ENCODE measurements around the gene TUFM. TPM values are rescaled to one million over a fixed set of nuclear protein-coding genes. Genes with fewer than 3 reads are reported as not detected.

TUFM gene
- total RNA-seq, 2 experiments from 2014 or later: 276 to 289 TPM

GRCh38 chr16:28880589-28880915 lies 34.4 kb upstream of the TUFM start:
- Mint-ChIP-seq H3K9me3 (no peaks in the 10 kb centered on the region), H3K27ac (no peak overlapping the region), H3K4me1 (ENCODE audit: low read depth) (peaks cover 20% of the 10 kb centered on the region), H3K27me3 (ENCODE audit: low read depth) (peaks cover 13% of the 10 kb centered on the region), H3K36me3 (ENCODE audit: low read depth) (no peaks in the 10 kb centered on the region), H3K4me3 (peak overlapping the region; percentile 75)
- CTCF ChIA-PET: interaction anchor here (2.3 kb wide), 1 partner anchor 64 kb away, joined by 17 read pairs; no protein-coding TSS in a partner anchor
- no peak for DNase-seq
- intact Hi-C loops (cut with micrococcal nuclease): loop anchor here (1.0 to 2.0 kb wide), 2 partner anchors 44 to 70 kb away; partner anchors contain the start of genes NFATC2IP and RABEP2

- Mint-ChIP-seq H3K4me3 (peak overlapping the region; percentile 90), H3K27ac (peak overlapping the region; percentile 24), H3K36me3 (ENCODE audit: low read depth) (no peaks in the 10 kb centered on the region), H3K9me3 (no peaks in the 10 kb centered on the region), H3K27me3 (ENCODE audit: low read depth) (peaks cover 13% of the 10 kb centered on the region), H3K4me1 (ENCODE audit: low read depth) (peaks cover 20% of the 10 kb centered on the region)
- DNase-seq: peak; percentile 95
- CTCF ChIA-PET: interaction anchor here (1.0 to 2.3 kb wide), 3 partner anchors 10 to 65 kb away, joined by 3 to 17 read pairs (median 6); no protein-coding TSS in a partner anchor
- intact Hi-C loops (cut with micrococcal nuclease): loop anchor here (1.0 to 2.0 kb wide), 4 partner anchors 17 to 70 kb away; partner anchors contain the start of genes NFATC2IP, RABEP2, SH2B1 and TUFM
Measured at GRCh38 chr16:28879841-28880588, 33.9 kb upstream of the TUFM start.

GRCh38 chr16:28879261-28879840 lies 33.2 kb upstream of the TUFM start:
- H3K27me3 Mint-ChIP-seq (ENCODE audit: low read depth): peaks cover 13% of the 10 kb centered on the region
- intact Hi-C loops (cut with micrococcal nuclease): loop anchor here (1.0 to 2.0 kb wide), 2 partner anchors 16 to 33 kb away; partner anchors contain the start of genes SH2B1 and TUFM
- DNase-seq: peak; percentile 10
- no peaks in the 10 kb centered on the region for H3K9me3 Mint-ChIP-seq
- no peaks in the 10 kb centered on the region for H3K36me3 Mint-ChIP-seq (ENCODE audit: low read depth)
- peak overlapping the region; percentile 30 for H3K27ac Mint-ChIP-seq
- CTCF ChIA-PET: interaction anchor here (1.0 to 2.3 kb wide), 3 partner anchors 9 to 66 kb away, joined by 3 to 17 read pairs (median 6); no protein-coding TSS in a partner anchor
- peaks cover 20% of the 10 kb centered on the region for H3K4me1 Mint-ChIP-seq (ENCODE audit: low read depth)
- peak overlapping the region; percentile 90 for H3K4me3 Mint-ChIP-seq

GRCh38 chr16:28878083-28878926 lies 32.2 kb upstream of the TUFM start, which contains the start of gene ATP2A1:
Gene ATP2A1, plus strand, starts transcription at chr16:28878488. Its CDS starts 184 bp downstream, at chr16:28878672.
- peak within 1 kb of the TSS; percentile 90 for H3K4me3 Mint-ChIP-seq
- no peak for DNase-seq
- CTCF ChIA-PET: interaction anchor here (0.6 to 2.3 kb wide), 3 partner anchors 16 to 91 kb away, joined by 3 to 17 read pairs (median 5); no protein-coding TSS in a partner anchor
- intact Hi-C loops (cut with micrococcal nuclease): loop anchor here (2.0 kb wide), 1 partner anchor 32 kb away; the partner anchor contains the start of gene TUFM
- H3K9me3 Mint-ChIP-seq: no peaks in the 10 kb centered on the region
- peaks cover 20% of the 10 kb centered on the region for H3K4me1 Mint-ChIP-seq (ENCODE audit: low read depth)
- peaks cover 3% of the 10 kb centered on the region for H3K36me3 Mint-ChIP-seq (ENCODE audit: low read depth)
- H3K27ac Mint-ChIP-seq: no peak within 1 kb of the TSS
- H3K27me3 Mint-ChIP-seq (ENCODE audit: low read depth): peaks cover 13% of the 10 kb centered on the region

- peak overlapping the region; percentile 3 for H3K4me3 Mint-ChIP-seq
- H3K36me3 Mint-ChIP-seq (ENCODE audit: low read depth): peaks cover 3% of the 10 kb centered on the region
- H3K4me1 Mint-ChIP-seq (ENCODE audit: low read depth): peaks cover 20% of the 10 kb centered on the region
- intact Hi-C loops (cut with micrococcal nuclease): no loop called here
- H3K27ac Mint-ChIP-seq: no peak overlapping the region
- no peak for DNase-seq
- CTCF ChIA-PET: no interaction called here
- peaks cover 13% of the 10 kb centered on the region for H3K27me3 Mint-ChIP-seq (ENCODE audit: low read depth)
- no peaks in the 10 kb centered on the region for H3K9me3 Mint-ChIP-seq
Measured at GRCh38 chr16:28877655-28878000, 31.5 kb upstream of the TUFM start.

GRCh38 chr16:28876973-28877654 lies 31.0 kb upstream of the TUFM start:
- no peak overlapping the region for H3K27ac Mint-ChIP-seq
- CTCF ChIA-PET: no interaction called here
- H3K9me3 Mint-ChIP-seq: no peaks in the 10 kb centered on the region

GRCh38 chr16:28876019-28876659 lies 30.0 kb upstream of the TUFM start:
- H3K27me3 Mint-ChIP-seq (ENCODE audit: low read depth): peaks cover 8% of the 10 kb centered on the region
- DNase-seq: no peak
- no peaks in the 10 kb centered on the region for H3K9me3 Mint-ChIP-seq
- no peak overlapping the region for H3K4me3 Mint-ChIP-seq
- intact Hi-C loops (cut with micrococcal nuclease): no loop called here
- H3K27ac Mint-ChIP-seq: no peak overlapping the region
- peaks cover 18% of the 10 kb centered on the region for H3K4me1 Mint-ChIP-seq (ENCODE audit: low read depth)
- peaks cover 3% of the 10 kb centered on the region for H3K36me3 Mint-ChIP-seq (ENCODE audit: low read depth)
- CTCF ChIA-PET: interaction anchor here (4.3 kb wide), 1 partner anchor 68 kb away, joined by 26 read pairs; no protein-coding TSS in a partner anchor

More at GRCh38 chr16:28876973-28877654, 31.0 kb upstream of the TUFM start:
- intact Hi-C loops (cut with micrococcal nuclease): no loop called here
- Mint-ChIP-seq H3K4me1 (ENCODE audit: low read depth) (peaks cover 20% of the 10 kb centered on the region), H3K36me3 (ENCODE audit: low read depth) (peaks cover 3% of the 10 kb centered on the region), H3K27me3 (ENCODE audit: low read depth) (peaks cover 10% of the 10 kb centered on the region), H3K4me3 (no peak overlapping the region)
- DNase-seq: no peak

- peaks cover 12% of the 10 kb centered on the region for H3K4me1 Mint-ChIP-seq (ENCODE audit: low read depth)
- H3K27me3 Mint-ChIP-seq (ENCODE audit: low read depth): no peaks in the 10 kb centered on the region
- peaks cover 3% of the 10 kb centered on the region for H3K36me3 Mint-ChIP-seq (ENCODE audit: low read depth)
- H3K4me3 Mint-ChIP-seq: no peak overlapping the region
- no peak for DNase-seq
- intact Hi-C loops (cut with micrococcal nuclease): no loop called here
- no peak overlapping the region for H3K27ac Mint-ChIP-seq
- no peaks in the 10 kb centered on the region for H3K9me3 Mint-ChIP-seq
- CTCF ChIA-PET: interaction anchor here (1.1 to 4.3 kb wide), 3 partner anchors 25 to 74 kb away, joined by 3 to 26 read pairs (median 7); no protein-coding TSS in a partner anchor
Measured at GRCh38 chr16:28875134-28876018, 29.2 kb upstream of the TUFM start.

- H3K27ac Mint-ChIP-seq: no peak overlapping the region
- no peak overlapping the region for H3K4me3 Mint-ChIP-seq
- intact Hi-C loops (cut with micrococcal nuclease): no loop called here
- H3K27me3 Mint-ChIP-seq (ENCODE audit: low read depth): no peaks in the 10 kb centered on the region
- H3K4me1 Mint-ChIP-seq (ENCODE audit: low read depth): peaks cover 11% of the 10 kb centered on the region
- no peaks in the 10 kb centered on the region for H3K9me3 Mint-ChIP-seq
- peaks cover 6% of the 10 kb centered on the region for H3K36me3 Mint-ChIP-seq (ENCODE audit: low read depth)
- DNase-seq: no peak
- CTCF ChIA-PET: interaction anchor here (0.6 to 4.3 kb wide), 8 partner anchors 12 to 106 kb away, joined by 3 to 26 read pairs (median 4); no protein-coding TSS in a partner anchor
Measured at GRCh38 chr16:28874406-28874805, 28.3 kb upstream of the TUFM start.

GRCh38 chr16:28873543-28874201 lies 27.5 kb upstream of the TUFM start:
- H3K4me3 Mint-ChIP-seq: no peak overlapping the region
- peak; percentile 62 for DNase-seq
- CTCF ChIA-PET: interaction anchor here (0.6 to 4.3 kb wide), 8 partner anchors 12 to 1281 kb away, joined by 3 to 26 read pairs (median 4); no protein-coding TSS in a partner anchor
- H3K4me1 Mint-ChIP-seq (ENCODE audit: low read depth): peaks cover 5% of the 10 kb centered on the region
- intact Hi-C loops (cut with micrococcal nuclease): no loop called here
- no peaks in the 10 kb centered on the region for H3K27me3 Mint-ChIP-seq (ENCODE audit: low read depth)
- no peaks in the 10 kb centered on the region for H3K9me3 Mint-ChIP-seq
- no peak overlapping the region for H3K27ac Mint-ChIP-seq
- peaks cover 6% of the 10 kb centered on the region for H3K36me3 Mint-ChIP-seq (ENCODE audit: low read depth)
